SK-N-SH treated with all-trans-retinoic acid at 6 μM for 48 hours (cell line): ENCODE data around the gene UBE2S.

Source experiments
- ATAC-seq: fragments of 200-7000 bp; cut with Tn5 transposase; 3 replicates; pipeline ENCODE4 v1.9.1; 2020; ENCODE audit warnings: mild to moderate bottlenecking, moderate library complexity
- ARNTL ChIP-seq: fragments of 450-650 bp; formaldehyde crosslinking; IDR thresholded peaks from 2 replicates; pipeline ENCODE4 v1.5.0; 2020; ENCODE audit warnings: low read depth, mild to moderate bottlenecking, moderate library complexity, borderline replicate concordance
- BACH2 ChIP-seq: fragments of 250-450 bp; sonication (Bioruptor Pico); IDR thresholded peaks from 2 replicates; pipeline ENCODE4 v1.9.0; 2021; ENCODE audit warnings: mild to moderate bottlenecking, borderline replicate concordance
- CSDC2 ChIP-seq: fragments of 250-450 bp; sonication (Bioruptor Pico); IDR thresholded peaks from 2 replicates; pipeline ENCODE4 v1.5.0; 2020; ENCODE audit warnings: mild to moderate bottlenecking, moderate library complexity
- ESRRG ChIP-seq: fragments of 250-450 bp; sonication (Bioruptor Pico); IDR thresholded peaks from 2 replicates; pipeline ENCODE4 v1.6.1; 2021; ENCODE audit warnings: mild to moderate bottlenecking
- GLIS3 ChIP-seq: fragments of 250-450 bp; sonication (Bioruptor Pico); IDR thresholded peaks from 2 replicates; pipeline ENCODE4 v1.5.0; 2020; ENCODE audit warnings: mild to moderate bottlenecking, moderate library complexity
- ISL1 ChIP-seq: fragments of 250-450 bp; sonication (Bioruptor Pico); IDR thresholded peaks from 2 replicates; pipeline ENCODE4 v2.1.2; 2022; ENCODE audit warnings: mild to moderate bottlenecking, moderate library complexity
- OSR1 ChIP-seq: fragments of 250-450 bp; sonication (Bioruptor Pico); IDR thresholded peaks from 2 replicates; pipeline ENCODE4 v1.8.0; 2022; ENCODE audit warnings: moderate library complexity, mild to moderate bottlenecking, inconsistent platforms
- PPARA ChIP-seq: fragments of 250-450 bp; sonication (Bioruptor Pico); IDR thresholded peaks from 2 replicates; pipeline ENCODE4 v1.5.0; 2020; ENCODE audit warnings: mild to moderate bottlenecking, borderline replicate concordance
- RARB ChIP-seq: fragments of 250-450 bp; sonication (Bioruptor Pico); IDR thresholded peaks from 2 replicates; pipeline ENCODE4 v1.8.0; 2021; ENCODE audit warnings: mild to moderate bottlenecking, moderate library complexity
- SNAI2 ChIP-seq: fragments of 250-450 bp; sonication (Bioruptor Pico); IDR thresholded peaks from 2 replicates; pipeline ENCODE4 v1.5.0; 2020; ENCODE audit warnings: mild to moderate bottlenecking, moderate library complexity
- TCF4 ChIP-seq: fragments of 250-450 bp; sonication (Bioruptor Pico); IDR thresholded peaks from 2 replicates; pipeline ENCODE4 v1.8.0; 2021; ENCODE audit warnings: mild to moderate bottlenecking, moderate library complexity, borderline replicate concordance
- TOX ChIP-seq: fragments of 250-450 bp; sonication (Bioruptor Pico); IDR thresholded peaks from 2 replicates; pipeline ENCODE4 v1.8.0; 2021; ENCODE audit warnings: mild to moderate bottlenecking, moderate library complexity, borderline replicate concordance
- ZC3H10 ChIP-seq: fragments of 250-450 bp; sonication (Bioruptor Pico); IDR thresholded peaks from 2 replicates; pipeline ENCODE4 v1.5.1; 2021; ENCODE audit warnings: mild to moderate bottlenecking, moderate library complexity
- ZFP3 ChIP-seq: fragments of 250-450 bp; sonication (Bioruptor Pico); IDR thresholded peaks from 2 replicates; pipeline ENCODE4 v1.5.0; 2020; ENCODE audit warnings: mild to moderate bottlenecking, moderate library complexity
- ZFP30 ChIP-seq: fragments of 450-650 bp; formaldehyde crosslinking; IDR thresholded peaks from 2 replicates; pipeline ENCODE4 v1.5.0; 2022; ENCODE audit warnings: mild to moderate bottlenecking, moderate library complexity
- ZNF565 ChIP-seq: fragments of 450-650 bp; formaldehyde crosslinking; conservative IDR thresholded peaks from 2 replicates; pipeline ENCODE4 v1.5.0; 2020; ENCODE audit warnings: low read depth, mild to moderate bottlenecking, moderate library complexity
- ZNF70 ChIP-seq: fragments of 450-650 bp; formaldehyde crosslinking; IDR thresholded peaks from 2 replicates; pipeline ENCODE4 v1.5.0; 2020; ENCODE audit warnings: mild to moderate bottlenecking, moderate library complexity
- ZNF8 ChIP-seq: fragments of 450-650 bp; formaldehyde crosslinking; IDR thresholded peaks from 2 replicates; pipeline ENCODE4 v1.5.0; 2020; ENCODE audit warnings: mild to moderate bottlenecking, moderate library complexity
- TF ChIP-seq, protein P1 (sequence below): fragments of 250-450 bp; sonication (Bioruptor Pico); IDR thresholded peaks from 2 replicates; pipeline ENCODE4 v1.5.0; 2020; ENCODE audit warnings: mild to moderate bottlenecking, moderate library complexity
- TF ChIP-seq, protein P2 (sequence below): fragments of 250-450 bp; sonication (Bioruptor Pico); IDR thresholded peaks from 2 replicates; pipeline ENCODE4 v1.5.1; 2020; ENCODE audit warnings: low read depth, mild to moderate bottlenecking, moderate library complexity
- TF ChIP-seq, protein P3 (sequence below): fragments of 250-450 bp; sonication (Bioruptor Pico); IDR thresholded peaks from 2 replicates; pipeline ENCODE4 v1.5.1; 2021; ENCODE audit warnings: mild to moderate bottlenecking, moderate library complexity

UBE2S gene

DNA sequence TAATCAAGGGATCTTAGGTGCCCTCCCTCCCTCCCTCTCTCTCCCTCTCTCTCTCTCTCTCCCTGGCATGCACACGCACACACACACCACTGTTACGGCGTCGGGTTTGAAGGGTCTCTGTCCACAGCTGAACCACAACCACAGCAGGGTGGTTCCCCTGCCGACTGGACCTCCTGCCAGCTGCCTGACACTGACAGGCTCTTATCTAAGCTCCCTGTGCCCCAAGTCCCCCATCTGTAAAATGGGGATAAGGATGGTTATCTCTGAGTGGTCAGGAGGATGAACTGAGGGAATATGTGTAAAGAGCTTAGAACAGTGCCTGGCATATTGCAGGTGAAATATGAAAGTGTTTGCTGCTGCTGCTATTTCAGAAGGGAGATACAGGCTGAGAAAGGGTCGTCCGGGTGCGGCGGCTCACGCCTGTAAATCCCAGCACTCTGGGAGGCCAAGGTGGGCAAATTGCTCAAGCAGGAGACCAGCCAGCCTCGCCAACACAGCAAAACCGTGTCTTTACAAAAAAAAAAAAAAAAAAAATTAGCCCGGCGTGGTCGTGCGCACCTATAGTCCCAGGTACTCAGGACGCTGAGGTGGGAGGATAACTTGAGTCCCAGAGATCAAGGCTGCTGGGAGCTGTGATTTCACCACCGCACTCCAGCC, 36.4 kb upstream of the UBE2S start (continued):
- TF ChIP-seq, protein P1, sequence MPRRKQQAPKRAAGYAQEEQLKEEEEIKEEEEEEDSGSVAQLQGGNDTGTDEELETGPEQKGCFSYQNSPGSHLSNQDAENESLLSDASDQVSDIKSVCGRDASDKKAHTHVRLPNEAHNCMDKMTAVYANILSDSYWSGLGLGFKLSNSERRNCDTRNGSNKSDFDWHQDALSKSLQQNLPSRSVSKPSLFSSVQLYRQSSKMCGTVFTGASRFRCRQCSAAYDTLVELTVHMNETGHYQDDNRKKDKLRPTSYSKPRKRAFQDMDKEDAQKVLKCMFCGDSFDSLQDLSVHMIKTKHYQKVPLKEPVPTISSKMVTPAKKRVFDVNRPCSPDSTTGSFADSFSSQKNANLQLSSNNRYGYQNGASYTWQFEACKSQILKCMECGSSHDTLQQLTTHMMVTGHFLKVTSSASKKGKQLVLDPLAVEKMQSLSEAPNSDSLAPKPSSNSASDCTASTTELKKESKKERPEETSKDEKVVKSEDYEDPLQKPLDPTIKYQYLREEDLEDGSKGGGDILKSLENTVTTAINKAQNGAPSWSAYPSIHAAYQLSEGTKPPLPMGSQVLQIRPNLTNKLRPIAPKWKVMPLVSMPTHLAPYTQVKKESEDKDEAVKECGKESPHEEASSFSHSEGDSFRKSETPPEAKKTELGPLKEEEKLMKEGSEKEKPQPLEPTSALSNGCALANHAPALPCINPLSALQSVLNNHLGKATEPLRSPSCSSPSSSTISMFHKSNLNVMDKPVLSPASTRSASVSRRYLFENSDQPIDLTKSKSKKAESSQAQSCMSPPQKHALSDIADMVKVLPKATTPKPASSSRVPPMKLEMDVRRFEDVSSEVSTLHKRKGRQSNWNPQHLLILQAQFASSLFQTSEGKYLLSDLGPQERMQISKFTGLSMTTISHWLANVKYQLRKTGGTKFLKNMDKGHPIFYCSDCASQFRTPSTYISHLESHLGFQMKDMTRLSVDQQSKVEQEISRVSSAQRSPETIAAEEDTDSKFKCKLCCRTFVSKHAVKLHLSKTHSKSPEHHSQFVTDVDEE (CRISPR knock-in tag), result no peak
- TF ChIP-seq OSR1 (CRISPR knock-in tag) (no peak), ESRRG (no peak), ZNF70 (CRISPR knock-in tag) (no peak), TCF4 (CRISPR knock-in tag) (no peak), ZNF8 (CRISPR knock-in tag) (no peak), ZNF565 (CRISPR knock-in tag) (no peak)

DNA sequence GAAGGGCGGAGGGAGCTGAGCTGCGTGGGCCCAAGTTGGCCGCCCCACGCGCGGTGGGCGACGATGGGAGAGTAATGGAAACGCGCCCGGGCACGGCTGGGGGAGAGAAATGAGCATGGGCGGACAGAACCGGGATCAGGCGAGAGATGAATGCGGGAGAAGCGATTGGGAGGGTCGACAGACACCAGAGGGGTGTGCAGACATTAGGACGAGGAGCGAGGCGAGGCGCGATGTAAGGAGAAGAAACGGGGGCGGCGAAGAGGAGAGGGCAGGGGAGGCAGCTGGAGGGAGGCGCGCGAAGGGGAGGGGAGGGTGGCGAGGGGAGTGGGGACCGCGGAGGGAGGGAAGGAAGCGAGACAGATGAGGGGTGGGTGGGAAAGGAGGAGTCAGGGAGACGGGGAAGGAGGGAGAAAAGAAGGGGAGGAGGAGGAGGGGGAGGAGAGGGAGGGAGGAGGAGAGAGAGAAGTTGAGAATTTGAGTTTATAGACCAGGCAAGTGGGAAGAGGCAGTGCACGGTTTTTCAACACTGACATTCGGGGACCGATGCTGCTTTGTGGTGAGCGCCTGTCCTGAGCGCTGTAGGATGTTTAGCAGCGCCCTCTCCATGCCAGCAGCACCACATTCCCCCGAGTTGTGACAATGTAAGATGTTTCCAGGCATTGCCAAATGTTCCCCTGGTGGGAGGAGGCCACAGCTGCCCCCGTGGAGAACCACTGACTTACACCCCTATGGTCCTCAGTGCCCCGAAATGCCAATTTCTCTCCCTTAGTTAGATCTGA, 35.6 kb upstream of the UBE2S start, which contains the start of gene SHISA7:
Gene SHISA7, minus strand, starts transcription at position 256 of the 779 bp plus-strand sequence. CDS start 437 bp downstream, outside the sequence.
- peak; percentile 24; the same call in 1 of the 3 replicates for ATAC-seq
- TF ChIP-seq BACH2 (CRISPR knock-in tag) (no peak), PPARA (CRISPR knock-in tag) (no peak), ZNF8 (CRISPR knock-in tag) (no peak), OSR1 (CRISPR knock-in tag) (no peak), ISL1 (CRISPR knock-in tag) (no peak), GLIS3 (CRISPR knock-in tag) (no peak), ZNF565 (CRISPR knock-in tag) (no peak), CSDC2 (CRISPR knock-in tag) (no peak), ZFP30 (CRISPR knock-in tag) (no peak), ZNF70 (CRISPR knock-in tag) (no peak), SNAI2 (no peak), RARB (CRISPR knock-in tag) (no peak), ARNTL (CRISPR knock-in tag) (no peak), TOX (no peak), ZC3H10 (CRISPR knock-in tag) (no peak), ZFP3 (CRISPR knock-in tag) (no peak), TCF4 (CRISPR knock-in tag) (no peak)
- TF ChIP-seq, protein P2, sequence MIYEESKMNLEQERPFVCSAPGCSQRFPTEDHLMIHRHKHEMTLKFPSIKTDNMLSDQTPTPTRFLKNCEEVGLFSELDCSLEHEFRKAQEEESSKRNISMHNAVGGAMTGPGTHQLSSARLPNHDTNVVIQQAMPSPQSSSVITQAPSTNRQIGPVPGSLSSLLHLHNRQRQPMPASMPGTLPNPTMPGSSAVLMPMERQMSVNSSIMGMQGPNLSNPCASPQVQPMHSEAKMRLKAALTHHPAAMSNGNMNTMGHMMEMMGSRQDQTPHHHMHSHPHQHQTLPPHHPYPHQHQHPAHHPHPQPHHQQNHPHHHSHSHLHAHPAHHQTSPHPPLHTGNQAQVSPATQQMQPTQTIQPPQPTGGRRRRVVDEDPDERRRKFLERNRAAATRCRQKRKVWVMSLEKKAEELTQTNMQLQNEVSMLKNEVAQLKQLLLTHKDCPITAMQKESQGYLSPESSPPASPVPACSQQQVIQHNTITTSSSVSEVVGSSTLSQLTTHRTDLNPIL (CRISPR knock-in tag), result no peak
- TF ChIP-seq, protein P1 (CRISPR knock-in tag), result no peak
- TF ChIP-seq, protein P3, sequence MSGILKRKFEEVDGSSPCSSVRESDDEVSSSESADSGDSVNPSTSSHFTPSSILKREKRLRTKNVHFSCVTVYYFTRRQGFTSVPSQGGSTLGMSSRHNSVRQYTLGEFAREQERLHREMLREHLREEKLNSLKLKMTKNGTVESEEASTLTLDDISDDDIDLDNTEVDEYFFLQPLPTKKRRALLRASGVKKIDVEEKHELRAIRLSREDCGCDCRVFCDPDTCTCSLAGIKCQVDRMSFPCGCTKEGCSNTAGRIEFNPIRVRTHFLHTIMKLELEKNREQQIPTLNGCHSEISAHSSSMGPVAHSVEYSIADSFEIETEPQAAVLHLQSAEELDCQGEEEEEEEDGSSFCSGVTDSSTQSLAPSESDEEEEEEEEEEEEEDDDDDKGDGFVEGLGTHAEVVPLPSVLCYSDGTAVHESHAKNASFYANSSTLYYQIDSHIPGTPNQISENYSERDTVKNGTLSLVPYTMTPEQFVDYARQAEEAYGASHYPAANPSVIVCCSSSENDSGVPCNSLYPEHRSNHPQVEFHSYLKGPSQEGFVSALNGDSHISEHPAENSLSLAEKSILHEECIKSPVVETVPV (CRISPR knock-in tag), result no peak
